ENCODE results near the gene WBP1. TPM values are rescaled to one million over a fixed set of nuclear protein-coding genes. Genes with fewer than 3 reads are reported as not detected.

The WBP1 gene
- total and polyA plus RNA-seq, 10 donors: 39.5 to 84.2 (median 63.6) TPM

- H3K9me3 ChIP-seq: no peaks in the 10 kb centered on the region
- H3K27ac ChIP-seq: no peak overlapping the region
- peaks cover 37 to 86% (median 77%) of the 10 kb centered on the region in 6 donors for H3K4me1 ChIP-seq
- peaks cover 9 to 79% (median 42%) of the 10 kb centered on the region in 7 donors for H3K27me3 ChIP-seq (replicated peaks in 1 of 7)
- H3K4me3 ChIP-seq: peak overlapping the region in 1 of 8 donors; percentile 90
- TF ChIP-seq CTCF (IDR thresholded peaks at IDR 0.05 in 8 of 11, conservative IDR thresholded peaks at IDR 0.05 in 3 of 11): no peak
- TF ChIP-seq POLR2A (IDR thresholded peaks at IDR 0.05): no peak
- TF ChIP-seq POLR2AphosphoS5 (IDR thresholded peaks at IDR 0.05): no peak
- peaks cover 0 to 23% (median 16%) of the 10 kb centered on the region in 6 donors for H3K36me3 ChIP-seq
- 72 to 81% (median 73%) methylated on average over 18 of the region's 18 CpGs for WGBS, 5 donors
- intact Hi-C loops (cut with DNase I; ENCODE audit: low total_unique reads): loop anchor here (5.0 kb wide), 1 partner anchor 86 kb away; no protein-coding TSS in a partner anchor
- DNase-seq: peak; percentile 58
Observed at GRCh38 chr2:74501335-74502071, 43.3 kb downstream of the WBP1 start.

GRCh38 chr2:74502147-74502719 is 44.0 kb downstream of the WBP1 start:
- Histone ChIP-seq H3K9me3 (no peaks in the 10 kb centered on the region), H3K4me1 (peaks cover 40 to 90% (median 82%) of the 10 kb centered on the region in 6 donors), H3K36me3 (peaks cover 0 to 23% (median 16%) of the 10 kb centered on the region in 6 donors), H3K27ac (peak overlapping the region; percentile 41 to 86 (median 71)), H3K4me3 (peak overlapping the region; percentile 41 to 90 (median 54)), H3K27me3 (replicated peaks in 1 of 7) (peaks cover 9 to 72% (median 41%) of the 10 kb centered on the region in 7 donors)
- intact Hi-C loops (cut with DNase I; ENCODE audit: low total_unique reads): loop anchor here (5.0 kb wide), 1 partner anchor 85 kb away; no protein-coding TSS in a partner anchor
- TF ChIP-seq POLR2A (IDR thresholded peaks at IDR 0.05) (no peak), POLR2AphosphoS5 (IDR thresholded peaks at IDR 0.05) (peak in 2 of 3 donors; percentile 22), CTCF (IDR thresholded peaks at IDR 0.05 in 8 of 11, conservative IDR thresholded peaks at IDR 0.05 in 3 of 11) (no peak)
- DNase-seq: peak; percentile 72
- 10 to 24% (median 14%) methylated on average over 32 of the region's 32 CpGs for WGBS, 5 donors

- Histone ChIP-seq H3K4me1 (peaks cover 35 to 84% (median 76%) of the 10 kb centered on the region in 6 donors), H3K27me3 (replicated peaks in 1 of 7) (peaks cover 9 to 66% (median 39%) of the 10 kb centered on the region in 7 donors), H3K27ac (peak overlapping the region; percentile 41 to 86 (median 71)), H3K4me3 (peak overlapping the region; percentile 41 to 90 (median 54)), H3K9me3 (no peaks in the 10 kb centered on the region), H3K36me3 (peaks cover 0 to 23% (median 16%) of the 10 kb centered on the region in 6 donors)
- 1 to 2% (median 1%) methylated on average over 44 to 67 of the region's 67 CpGs for WGBS, 5 donors
- DNase-seq: peak; percentile 93
- intact Hi-C loops (cut with DNase I; ENCODE audit: low total_unique reads): loop anchor here (5.0 kb wide), 1 partner anchor 84 kb away; no protein-coding TSS in a partner anchor
- TF ChIP-seq POLR2A (IDR thresholded peaks at IDR 0.05): peak in 1 of 3 donors; percentile 17
- peak in 1 of 11 experiments; percentile 16 for TF ChIP-seq CTCF (IDR thresholded peaks at IDR 0.05 in 8 of 11, conservative IDR thresholded peaks at IDR 0.05 in 3 of 11)
- TF ChIP-seq POLR2AphosphoS5 (IDR thresholded peaks at IDR 0.05): peak; percentile 73 to 85 (median 78)
Observed at GRCh38 chr2:74502720-74503505, 44.7 kb downstream of the WBP1 start.
